ENCODE results near the gene RPL7A.

DNA sequence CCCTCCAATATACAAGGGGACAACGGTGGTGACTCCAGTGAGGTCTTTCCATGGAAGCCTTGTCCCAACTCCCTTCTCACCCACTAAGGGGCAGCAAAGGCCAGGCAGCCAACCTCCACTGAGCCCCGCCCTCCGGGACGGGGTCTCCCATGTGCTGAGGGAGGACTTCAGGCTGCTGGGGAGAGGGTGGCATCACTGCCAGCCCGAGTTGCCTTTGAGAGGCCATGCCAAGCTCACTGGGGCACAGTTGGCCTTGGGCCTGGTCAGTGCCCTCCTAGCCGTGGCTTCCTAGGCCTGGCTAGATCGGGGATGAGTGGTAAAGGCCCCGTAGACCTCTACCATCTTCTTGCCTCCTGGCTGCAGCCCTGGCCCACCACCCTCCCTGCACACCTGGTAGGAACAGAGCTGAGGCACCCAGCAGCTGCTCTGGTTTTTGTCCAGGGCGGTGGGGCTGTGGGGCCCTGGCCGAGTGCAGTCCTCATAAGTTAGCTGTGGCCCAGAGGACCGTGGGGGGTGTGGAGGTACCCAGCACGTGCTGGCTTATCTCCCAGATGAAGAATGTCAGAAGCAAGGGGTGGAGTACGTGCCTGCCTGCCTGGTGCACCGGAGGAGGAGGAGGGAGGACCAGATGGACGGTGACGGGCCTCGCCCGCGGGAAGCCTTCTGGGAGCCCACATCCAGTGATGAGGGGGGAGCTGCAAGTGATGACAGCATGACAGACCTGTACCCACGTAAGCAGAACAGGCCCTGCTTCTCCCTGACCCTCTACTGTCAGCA is 11.6 kb downstream of the RPL7A start:
- TF ChIP-seq, protein P1, sequence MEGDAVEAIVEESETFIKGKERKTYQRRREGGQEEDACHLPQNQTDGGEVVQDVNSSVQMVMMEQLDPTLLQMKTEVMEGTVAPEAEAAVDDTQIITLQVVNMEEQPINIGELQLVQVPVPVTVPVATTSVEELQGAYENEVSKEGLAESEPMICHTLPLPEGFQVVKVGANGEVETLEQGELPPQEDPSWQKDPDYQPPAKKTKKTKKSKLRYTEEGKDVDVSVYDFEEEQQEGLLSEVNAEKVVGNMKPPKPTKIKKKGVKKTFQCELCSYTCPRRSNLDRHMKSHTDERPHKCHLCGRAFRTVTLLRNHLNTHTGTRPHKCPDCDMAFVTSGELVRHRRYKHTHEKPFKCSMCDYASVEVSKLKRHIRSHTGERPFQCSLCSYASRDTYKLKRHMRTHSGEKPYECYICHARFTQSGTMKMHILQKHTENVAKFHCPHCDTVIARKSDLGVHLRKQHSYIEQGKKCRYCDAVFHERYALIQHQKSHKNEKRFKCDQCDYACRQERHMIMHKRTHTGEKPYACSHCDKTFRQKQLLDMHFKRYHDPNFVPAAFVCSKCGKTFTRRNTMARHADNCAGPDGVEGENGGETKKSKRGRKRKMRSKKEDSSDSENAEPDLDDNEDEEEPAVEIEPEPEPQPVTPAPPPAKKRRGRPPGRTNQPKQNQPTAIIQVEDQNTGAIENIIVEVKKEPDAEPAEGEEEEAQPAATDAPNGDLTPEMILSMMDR (IDR thresholded peaks at IDR 0.05; ENCODE audit: insufficient read depth, low read length), result peak; percentile 10
- TF ChIP-seq SPI1 (IDR thresholded peaks at IDR 0.05; ENCODE audit: borderline replicate concordance, low read depth), result no peak
- TF ChIP-seq POLR2AphosphoS5 (IDR thresholded peaks at IDR 0.05; ENCODE audit: low read depth), result peak; percentile 29; the same call in 1 of the 2 replicates
- TF ChIP-seq, protein P2, sequence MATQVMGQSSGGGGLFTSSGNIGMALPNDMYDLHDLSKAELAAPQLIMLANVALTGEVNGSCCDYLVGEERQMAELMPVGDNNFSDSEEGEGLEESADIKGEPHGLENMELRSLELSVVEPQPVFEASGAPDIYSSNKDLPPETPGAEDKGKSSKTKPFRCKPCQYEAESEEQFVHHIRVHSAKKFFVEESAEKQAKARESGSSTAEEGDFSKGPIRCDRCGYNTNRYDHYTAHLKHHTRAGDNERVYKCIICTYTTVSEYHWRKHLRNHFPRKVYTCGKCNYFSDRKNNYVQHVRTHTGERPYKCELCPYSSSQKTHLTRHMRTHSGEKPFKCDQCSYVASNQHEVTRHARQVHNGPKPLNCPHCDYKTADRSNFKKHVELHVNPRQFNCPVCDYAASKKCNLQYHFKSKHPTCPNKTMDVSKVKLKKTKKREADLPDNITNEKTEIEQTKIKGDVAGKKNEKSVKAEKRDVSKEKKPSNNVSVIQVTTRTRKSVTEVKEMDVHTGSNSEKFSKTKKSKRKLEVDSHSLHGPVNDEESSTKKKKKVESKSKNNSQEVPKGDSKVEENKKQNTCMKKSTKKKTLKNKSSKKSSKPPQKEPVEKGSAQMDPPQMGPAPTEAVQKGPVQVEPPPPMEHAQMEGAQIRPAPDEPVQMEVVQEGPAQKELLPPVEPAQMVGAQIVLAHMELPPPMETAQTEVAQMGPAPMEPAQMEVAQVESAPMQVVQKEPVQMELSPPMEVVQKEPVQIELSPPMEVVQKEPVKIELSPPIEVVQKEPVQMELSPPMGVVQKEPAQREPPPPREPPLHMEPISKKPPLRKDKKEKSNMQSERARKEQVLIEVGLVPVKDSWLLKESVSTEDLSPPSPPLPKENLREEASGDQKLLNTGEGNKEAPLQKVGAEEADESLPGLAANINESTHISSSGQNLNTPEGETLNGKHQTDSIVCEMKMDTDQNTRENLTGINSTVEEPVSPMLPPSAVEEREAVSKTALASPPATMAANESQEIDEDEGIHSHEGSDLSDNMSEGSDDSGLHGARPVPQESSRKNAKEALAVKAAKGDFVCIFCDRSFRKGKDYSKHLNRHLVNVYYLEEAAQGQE (IDR thresholded peaks at IDR 0.05; ENCODE audit: insufficient replicate concordance, low read depth), result no peak
- no peak for TF ChIP-seq GABPA (IDR thresholded peaks at IDR 0.05; ENCODE audit: low read depth)
